ENCODE measurements around the gene S1PR3.

The S1PR3 gene

DNA sequence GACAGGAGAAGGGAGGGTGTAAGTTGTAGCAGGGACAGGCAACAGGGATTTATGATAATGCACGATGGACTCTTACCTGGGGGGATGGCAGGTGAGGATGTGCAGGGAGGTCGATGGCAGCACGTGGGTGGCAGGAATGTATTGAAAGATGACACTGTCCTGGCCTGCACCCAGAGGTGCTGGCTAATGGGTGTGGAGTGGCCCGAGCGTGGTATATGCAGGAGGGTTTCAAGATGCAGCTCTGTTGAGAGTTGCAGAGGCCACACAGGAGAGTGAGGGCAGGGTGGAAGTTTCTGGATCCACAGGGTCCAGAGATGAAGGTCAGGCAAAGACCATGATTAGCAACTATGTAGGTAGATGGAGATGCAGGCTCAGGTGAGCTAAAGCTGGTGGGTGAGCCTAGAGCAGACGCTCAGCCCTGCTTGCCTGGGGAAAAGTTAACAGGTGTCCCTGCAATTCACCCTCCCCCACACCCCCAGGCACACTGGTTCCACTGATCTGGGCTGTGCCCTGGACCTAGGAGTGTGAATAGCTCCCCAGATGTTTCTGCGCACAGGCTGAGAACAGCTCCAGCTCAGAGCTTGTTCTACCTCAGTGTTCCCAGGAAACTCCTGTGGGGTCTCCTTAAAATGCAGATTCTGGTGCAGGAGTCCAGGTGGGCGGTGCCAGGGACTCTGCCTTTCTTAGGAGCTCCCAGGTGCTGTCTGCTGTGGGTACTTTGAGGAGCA lies 21.5 kb upstream of the S1PR3 start:
- no peak for DNase-seq

- DNase-seq = no peak
Measured at GRCh38 chr9:88971131-88971960, 19.9 kb upstream of the S1PR3 start.

- no peak for DNase-seq
Measured at GRCh38 chr9:88972401-88972800, 18.9 kb upstream of the S1PR3 start.

DNA sequence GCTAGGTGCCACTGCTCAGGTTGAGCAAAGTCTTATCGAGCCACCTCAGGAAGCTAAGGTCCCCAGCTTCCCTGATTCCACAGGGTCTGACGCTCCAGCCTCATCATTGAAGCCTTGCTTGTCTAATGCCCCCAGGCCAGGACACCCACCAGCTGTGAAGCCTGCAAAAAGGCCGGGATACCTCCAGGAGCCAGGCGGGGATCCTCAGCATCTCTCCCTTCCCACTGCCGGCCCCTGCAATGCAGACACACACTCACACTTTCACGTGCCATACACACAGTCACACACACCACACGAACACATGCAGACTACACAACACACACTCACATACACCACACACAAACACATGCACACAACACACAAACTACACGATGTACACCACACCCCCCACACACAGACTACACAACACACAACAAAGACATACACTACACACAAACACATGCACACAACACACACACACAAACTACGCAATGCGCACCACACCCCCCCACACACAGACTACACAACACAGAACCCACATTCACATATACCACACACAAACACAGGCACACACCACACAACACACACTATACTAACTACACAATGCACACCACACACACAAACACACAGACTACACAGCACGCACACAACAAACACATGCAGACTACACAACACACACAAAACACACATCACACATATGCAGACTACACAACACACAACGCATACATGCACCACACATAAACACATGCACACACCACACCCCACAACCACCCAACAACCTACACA lies 17.8 kb upstream of the S1PR3 start:
- no peak for DNase-seq

- DNase-seq = no peak
Measured at GRCh38 chr9:88974641-88975040, 16.6 kb upstream of the S1PR3 start.

GRCh38 chr9:88975966-88976889 lies 15.0 kb upstream of the S1PR3 start:
- DNase-seq = no peak

DNA sequence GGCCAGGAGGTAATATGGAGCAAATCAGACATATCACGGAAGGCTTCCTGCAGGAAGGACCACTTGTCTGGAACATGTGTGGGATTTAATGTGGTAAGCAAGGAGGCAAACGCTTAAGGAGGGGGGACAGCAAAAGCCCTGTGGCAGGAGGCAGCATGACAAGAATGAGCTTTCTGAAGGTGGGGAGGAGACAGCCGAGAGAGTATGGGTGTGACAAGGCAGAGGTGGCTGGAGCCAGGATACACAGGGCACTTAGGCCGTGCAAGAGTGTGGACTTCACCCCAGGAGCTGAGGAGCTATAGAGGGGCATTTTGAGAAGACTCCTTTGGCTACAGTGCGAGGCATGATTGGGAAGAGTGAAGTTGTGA lies 14.4 kb upstream of the S1PR3 start:
- DNase-seq = no peak

- no peak for DNase-seq
Measured at GRCh38 chr9:88978034-88978433, 13.2 kb upstream of the S1PR3 start.

DNA sequence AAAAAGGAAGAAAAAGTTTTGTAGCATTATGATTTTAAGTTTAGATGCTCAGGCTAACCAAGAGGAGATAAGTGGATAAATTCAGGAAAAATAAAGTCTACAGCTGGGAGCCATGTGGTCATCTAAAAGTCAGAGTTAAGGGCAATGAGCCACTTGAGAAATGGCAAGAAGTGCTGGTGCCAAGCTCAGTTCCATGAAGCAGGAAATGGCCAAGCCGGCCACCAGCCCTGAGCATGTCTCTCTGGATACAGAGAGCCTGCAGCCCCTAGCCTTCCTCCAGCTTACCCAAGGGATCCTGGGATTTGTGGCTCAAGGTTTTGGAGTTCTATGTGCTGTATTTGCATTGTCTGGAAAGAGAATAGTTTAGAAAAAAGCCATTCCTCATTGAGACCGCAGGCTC lies 12.2 kb upstream of the S1PR3 start:
- DNase-seq = no peak

GRCh38 chr9:88979791-88980190 lies 11.5 kb upstream of the S1PR3 start:
- no peak for DNase-seq

GRCh38 chr9:88980740-88981203 lies 10.5 kb upstream of the S1PR3 start:
- DNase-seq = no peak

DNA sequence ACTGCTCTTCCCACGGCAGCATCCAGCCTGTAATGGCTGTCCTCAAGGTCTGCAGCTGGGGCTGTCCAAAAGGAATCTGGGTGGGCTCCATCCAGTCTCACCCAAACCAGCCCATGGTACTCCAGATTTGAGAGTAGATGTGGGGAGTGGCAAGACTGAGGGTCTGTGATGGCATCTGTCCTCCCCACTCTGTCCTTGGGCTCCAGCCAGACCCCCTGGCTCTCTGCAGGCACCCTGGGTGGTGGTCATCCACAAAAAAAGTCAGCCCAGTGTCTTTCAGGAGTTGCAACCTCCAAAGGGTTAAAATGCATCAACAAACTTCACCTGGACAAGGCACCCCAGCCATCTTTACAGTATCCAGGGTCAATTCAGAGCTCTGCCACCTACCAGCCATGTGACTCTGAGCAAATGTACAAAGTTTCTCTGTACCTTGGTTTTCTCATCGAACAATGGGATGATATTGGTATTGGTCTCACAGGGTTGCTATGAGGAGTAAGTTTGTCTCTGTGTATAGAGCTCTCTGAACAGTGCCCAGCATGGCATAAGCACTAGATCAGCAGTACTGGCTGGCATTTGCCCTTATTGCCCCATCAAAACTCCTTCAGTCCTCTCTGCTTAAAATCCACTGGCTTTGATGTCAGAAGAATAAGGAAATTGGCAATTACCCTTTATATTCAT lies 7.3 kb upstream of the S1PR3 start:
- no peak for DNase-seq

GRCh38 chr9:88984543-88984883 lies 6.8 kb upstream of the S1PR3 start:
- DNase-seq = no peak

DNA sequence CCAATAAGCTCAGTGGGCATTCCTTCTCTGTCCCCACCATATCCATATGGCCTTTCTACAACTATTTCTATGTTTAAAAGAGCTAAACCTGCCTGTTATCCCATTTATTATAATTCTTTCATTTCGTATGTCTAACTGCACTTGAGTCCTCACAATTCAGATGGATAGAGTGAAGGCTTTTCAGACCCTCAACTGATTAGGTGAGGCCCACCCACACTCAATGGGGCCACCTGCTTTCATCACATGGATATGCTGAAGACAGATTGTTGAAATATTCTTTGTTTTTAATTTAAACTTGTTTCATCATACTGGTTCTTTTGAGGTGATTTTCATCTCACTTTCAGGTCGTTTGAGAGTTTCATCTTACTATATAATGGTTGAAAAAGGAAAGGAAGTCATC lies 5.7 kb upstream of the S1PR3 start:
- DNase-seq = no peak

DNA sequence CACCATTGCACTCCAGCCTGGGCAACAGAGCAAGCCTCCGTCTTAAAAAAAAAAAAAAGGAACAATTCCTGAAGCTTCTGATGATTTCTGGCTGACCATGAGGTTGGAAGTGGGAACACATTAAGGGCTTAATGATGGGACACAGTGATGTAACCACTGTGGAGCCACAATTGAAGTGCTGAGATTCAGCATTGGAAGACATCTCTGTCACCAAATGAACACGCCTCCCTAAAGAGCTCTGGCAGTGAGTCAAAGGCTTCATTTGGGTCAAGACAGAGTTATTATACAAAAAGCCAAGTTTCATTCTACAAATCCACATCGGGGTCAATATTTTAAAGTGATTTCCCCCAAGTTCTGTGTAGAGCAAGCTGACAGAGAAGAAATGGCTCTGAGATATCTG lies 4.5 kb upstream of the S1PR3 start:
- DNase-seq = no peak

GRCh38 chr9:88987661-88988060 lies 3.6 kb upstream of the S1PR3 start:
- DNase-seq = no peak

GRCh38 chr9:88988796-88989641 lies 2.2 kb upstream of the S1PR3 start:
- DNase-seq = no peak

DNA sequence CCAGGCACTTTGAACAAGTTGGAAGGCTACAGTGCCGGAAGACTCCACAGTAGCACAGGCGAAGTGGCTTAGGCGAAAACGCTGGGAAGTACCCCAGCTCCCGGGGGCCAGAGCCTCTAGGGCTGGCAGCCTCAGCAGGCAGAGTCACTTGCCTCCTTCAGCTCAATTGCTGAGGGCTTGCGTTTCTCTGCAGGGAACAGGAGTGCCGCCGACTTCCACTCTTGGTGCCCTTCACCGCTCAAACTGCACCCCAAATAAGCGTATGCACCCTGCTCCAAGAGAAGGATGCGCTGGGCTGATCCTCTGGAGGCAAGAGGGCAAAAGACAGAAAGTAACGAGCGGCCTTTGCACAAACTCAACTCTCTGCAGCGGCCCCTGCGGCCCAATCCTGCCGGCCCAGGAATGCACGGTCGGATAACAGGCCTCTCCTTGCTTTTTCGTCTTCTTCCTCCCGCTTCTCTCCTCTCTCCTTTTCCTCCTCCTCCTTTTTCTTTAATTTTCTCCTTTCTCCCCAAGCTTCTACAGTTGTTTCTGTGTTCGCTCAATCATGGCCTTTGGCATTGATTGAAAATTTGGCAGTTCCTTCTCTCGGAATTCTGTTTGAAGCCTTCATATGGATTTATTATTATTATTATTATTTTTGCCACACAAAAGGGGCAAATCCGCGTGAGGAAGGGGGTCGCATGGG lies 1.1 kb upstream of the S1PR3 start:
- DNase-seq = no peak

DNA sequence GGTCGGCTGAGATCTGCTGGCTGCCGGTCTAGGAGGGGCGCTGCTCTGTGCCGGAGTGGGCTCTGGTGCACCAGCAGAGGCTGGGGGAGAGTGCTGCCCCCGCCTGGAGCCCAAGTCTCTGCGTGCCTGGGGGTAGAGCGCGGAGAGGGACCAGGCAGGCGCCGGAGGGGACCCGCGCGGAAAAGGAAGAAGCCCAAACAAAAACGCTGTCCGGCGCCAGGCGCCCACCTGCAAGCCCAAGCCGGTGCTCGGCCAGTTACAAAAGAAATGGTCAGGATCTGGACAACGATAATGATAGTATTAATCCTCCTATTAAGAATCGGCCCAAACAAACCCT lies 571 bp upstream of the S1PR3 start:
- DNase-seq = no peak

DNA sequence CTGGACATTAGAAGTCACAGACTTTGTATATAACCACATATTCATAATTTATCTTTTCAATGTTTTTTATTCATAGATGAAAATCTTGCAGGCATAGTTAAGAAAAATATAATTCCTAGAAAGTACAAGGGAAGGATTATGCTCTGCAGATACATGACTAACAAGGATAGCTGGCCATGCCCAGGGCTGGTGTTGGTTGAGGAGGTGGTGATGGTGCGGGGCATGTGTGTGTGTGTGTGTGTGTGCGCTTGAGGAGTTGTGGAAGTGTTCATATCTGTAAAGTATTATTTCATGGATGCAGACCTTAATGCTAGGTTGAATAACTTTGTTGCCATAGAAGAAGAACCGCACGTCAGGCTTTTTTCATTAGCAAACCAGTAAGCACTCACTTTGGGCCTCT lies 1.3 kb downstream of the S1PR3 start:
- no peak for DNase-seq

- no peak for DNase-seq
Measured at GRCh38 chr9:88993327-88993726, 2.1 kb downstream of the S1PR3 start.
